ENCODE measurements around the gene NKAIN1.
"Not testable (repeated sequence)": the region's sequence is repeated elsewhere in the genome, so short reads cannot be mapped to it uniquely, and the experiment has no call there.

The NKAIN1 gene

GRCh38 chr1:31191281-31191680 is 48.4 kb downstream of the NKAIN1 start:
- no peak for DNase-seq

GRCh38 chr1:31189696-31190674 is 49.7 kb downstream of the NKAIN1 start:
- no peak for DNase-seq

- no peak for DNase-seq
Measured at GRCh38 chr1:31183927-31184554, 55.6 kb downstream of the NKAIN1 start.

- no peak for DNase-seq
Measured at GRCh38 chr1:31183126-31183525, 56.6 kb downstream of the NKAIN1 start.

- no peak for DNase-seq
Measured at GRCh38 chr1:31182352-31182751, 57.3 kb downstream of the NKAIN1 start.

GRCh38 chr1:31181515-31182343 is 58.0 kb downstream of the NKAIN1 start:
- DNase-seq, result no peak

- no peak for DNase-seq
Measured at GRCh38 chr1:31180338-31180737, 59.3 kb downstream of the NKAIN1 start.

GRCh38 chr1:31176291-31176690 is 63.4 kb downstream of the NKAIN1 start:
- not testable (repeated sequence) for DNase-seq

- DNase-seq, result no peak
Measured at GRCh38 chr1:31170486-31170735, 69.3 kb downstream of the NKAIN1 start.

- DNase-seq, result no peak
Measured at GRCh38 chr1:31166462-31166861, 73.2 kb downstream of the NKAIN1 start.

- no peak for DNase-seq
Measured at GRCh38 chr1:31164291-31164690, 75.4 kb downstream of the NKAIN1 start.

- no peak for DNase-seq
Measured at GRCh38 chr1:31163866-31164265, 75.8 kb downstream of the NKAIN1 start.

- DNase-seq, result no peak
Measured at GRCh38 chr1:31161571-31161970, 78.1 kb downstream of the NKAIN1 start.

- DNase-seq, result no peak
Measured at GRCh38 chr1:31159869-31160611, 79.6 kb downstream of the NKAIN1 start.

GRCh38 chr1:31159323-31159722 is 80.4 kb downstream of the NKAIN1 start:
- DNase-seq, result no peak

- no peak for DNase-seq
Measured at GRCh38 chr1:31155216-31155806, 84.4 kb downstream of the NKAIN1 start.

- no peak for DNase-seq
Measured at GRCh38 chr1:31154632-31155215, 85.0 kb downstream of the NKAIN1 start.

GRCh38 chr1:31154000-31154631 is 85.6 kb downstream of the NKAIN1 start:
- DNase-seq, result no peak

GRCh38 chr1:31153423-31153822 is 86.3 kb downstream of the NKAIN1 start:
- no peak for DNase-seq

- DNase-seq, result no peak
Measured at GRCh38 chr1:31152181-31152795, 87.4 kb downstream of the NKAIN1 start.

GRCh38 chr1:31151402-31151801 is 88.3 kb downstream of the NKAIN1 start:
- DNase-seq, result no peak
